ENCODE data around the gene NAP1L4.

DNA sequence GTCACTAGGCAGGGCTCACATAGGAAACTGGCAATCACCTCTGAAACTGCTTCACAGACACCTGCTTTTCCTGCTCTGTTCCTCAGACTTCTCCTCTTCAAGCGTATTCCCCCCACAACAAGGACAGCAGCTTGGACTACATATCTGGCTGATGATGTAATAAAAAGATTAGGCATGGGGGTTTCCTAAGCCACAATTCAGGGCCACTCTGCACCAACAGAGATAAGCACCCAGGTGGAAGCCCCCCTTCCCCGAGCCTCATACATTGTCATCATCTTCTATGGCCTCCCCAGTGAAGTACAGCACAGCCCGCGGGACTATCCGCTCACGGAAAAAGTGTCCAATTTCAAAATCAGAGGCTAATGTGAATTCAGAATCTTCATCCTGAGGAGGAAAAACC lies 37.9 kb downstream of the NAP1L4 start:
- no peak for TF ChIP-seq EZH2 (IDR thresholded peaks at IDR 0.05; ENCODE audit: insufficient read depth, poor library complexity, severe bottlenecking)
- TF ChIP-seq EZH2phosphoT487 (IDR thresholded peaks at IDR 0.05; ENCODE audit: insufficient read depth, low read depth) = no peak
